H1 (cell line): ENCODE results near the gene C16orf87.

ENCODE experiments used
- ATF2 ChIP-seq: IDR thresholded peaks from 2 replicates; pipeline ENCODE4 v1.6.1; 2012; ENCODE audit warnings: low read length, inconsistent platforms
- CHD1 ChIP-seq: IDR thresholded peaks from 2 replicates; pipeline ENCODE4 v1.6.1; 2012; ENCODE audit warnings: low read depth, low read length, improper control_type of control experiment
- CTCF ChIP-seq, 3 experiments: IDR thresholded peaks; 1 replicate in 2 of 3; 2 replicates in 1 of 3; pipeline versions ENCODE4 v1.5.1 to v1.6.1; 2011; ENCODE audit warnings: low read length in 3 of 3, mild to moderate bottlenecking in 3 of 3, inconsistent platforms in 2 of 3, low read depth in 1 of 3, moderate library complexity in 1 of 3; ENCODE audit not compliant: insufficient read depth in 1 of 3; ENCODE audit errors: control extremely low read depth in 1 of 3
- JUN ChIP-seq: IDR thresholded peaks from 2 replicates; pipeline ENCODE4 v1.6.1; 2011; ENCODE audit warnings: low read depth, mild to moderate bottlenecking, improper control_type of control experiment, low read length
- JUND ChIP-seq: IDR thresholded peaks from 2 replicates; pipeline ENCODE4 v1.6.1; 2011; ENCODE audit warnings: mild to moderate bottlenecking, improper control_type of control experiment, low read length
- KDM1A ChIP-seq: fragments of 200-600, 300-600 bp; sonication (generic); IDR thresholded peaks from 2 replicates; pipeline ENCODE4 v1.7.1; 2016; ENCODE audit warnings: mild to moderate bottlenecking, low read length, borderline replicate concordance
- MAFK ChIP-seq: IDR thresholded peaks from 2 replicates; pipeline ENCODE4 v1.6.1; 2012; ENCODE audit warnings: low read depth, mild to moderate bottlenecking, improper control_type of control experiment, low read length
- POLR2A ChIP-seq, 2 experiments: IDR thresholded peaks; 1 replicate in 1 of 2; 2 replicates in 1 of 2; pipeline ENCODE4 v1.6.1; 2011; ENCODE audit warnings: low read depth in 2 of 2, low read length in 2 of 2, mild to moderate bottlenecking in 2 of 2; ENCODE audit errors: control extremely low read depth in 1 of 2
- POLR2AphosphoS5 ChIP-seq: IDR thresholded peaks from 2 replicates; pipeline ENCODE4 v1.6.1; 2011; ENCODE audit warnings: low read depth, low read length
- SP4 ChIP-seq: IDR thresholded peaks from 2 replicates; pipeline ENCODE4 v1.6.1; 2012; ENCODE audit warnings: low read length, inconsistent platforms

- TF ChIP-seq CTCF (IDR thresholded peaks at IDR 0.05; ENCODE audit: control extremely low read depth in 1 of 3, insufficient read depth in 1 of 3, low read depth in 1 of 3, low read length in 3 of 3), result peak; percentile 79 to 96 (median 93)
- no peak for TF ChIP-seq MAFK
- TF ChIP-seq CHD1, result no peak
- no peak for TF ChIP-seq KDM1A
- TF ChIP-seq POLR2AphosphoS5, result no peak
- no peak for TF ChIP-seq ATF2
- peak; percentile 34; the same call in 1 of the 2 replicates for TF ChIP-seq JUND
- TF ChIP-seq SP4, result no peak
- no peak for TF ChIP-seq JUN
- TF ChIP-seq POLR2A (IDR thresholded peaks at IDR 0.05; ENCODE audit: control extremely low read depth in 1 of 2, low read depth in 2 of 2, low read length in 2 of 2), result no peak
Measured at GRCh38 chr16:46853713-46854443, 22.9 kb upstream of the C16orf87 start.
